Measurements from ENCODE around the gene TFDP1.

DNA sequence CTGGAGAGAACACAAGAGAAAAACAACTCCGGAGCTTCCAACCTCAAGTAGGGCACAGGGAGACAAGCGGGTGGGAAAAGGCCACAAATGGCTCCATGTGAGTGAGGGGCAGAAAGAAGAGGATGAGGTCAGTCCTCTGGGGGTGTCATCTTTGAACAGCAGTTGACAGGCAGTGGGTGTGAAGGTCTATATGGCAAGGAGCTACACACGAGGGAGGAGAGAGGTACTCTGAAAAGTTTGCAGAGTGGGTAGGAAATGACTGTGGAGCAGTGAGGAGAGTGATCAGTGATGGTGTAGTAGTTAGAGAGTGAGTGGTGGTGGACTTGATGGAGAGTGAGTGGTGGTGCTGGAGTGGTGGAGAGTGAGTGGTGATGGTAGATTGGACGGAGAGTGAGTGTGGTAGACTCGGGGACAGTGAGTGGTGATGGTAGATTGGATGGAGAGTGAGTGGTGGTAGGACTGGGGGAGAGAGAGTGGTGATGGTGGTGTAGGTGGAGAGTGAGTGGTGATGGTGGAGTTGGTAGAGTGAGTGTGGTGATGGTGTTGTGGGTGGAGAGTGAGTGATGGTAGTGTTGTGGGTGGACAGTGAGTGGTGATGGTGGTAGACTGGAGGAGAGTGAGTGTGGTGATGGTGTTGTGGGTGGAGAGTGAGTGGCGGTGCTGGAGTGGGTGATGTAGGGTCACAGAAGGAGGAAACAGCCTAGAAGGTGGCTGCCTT lies 4.0 kb downstream of the TFDP1 start:
- TF ChIP-seq, protein P1, sequence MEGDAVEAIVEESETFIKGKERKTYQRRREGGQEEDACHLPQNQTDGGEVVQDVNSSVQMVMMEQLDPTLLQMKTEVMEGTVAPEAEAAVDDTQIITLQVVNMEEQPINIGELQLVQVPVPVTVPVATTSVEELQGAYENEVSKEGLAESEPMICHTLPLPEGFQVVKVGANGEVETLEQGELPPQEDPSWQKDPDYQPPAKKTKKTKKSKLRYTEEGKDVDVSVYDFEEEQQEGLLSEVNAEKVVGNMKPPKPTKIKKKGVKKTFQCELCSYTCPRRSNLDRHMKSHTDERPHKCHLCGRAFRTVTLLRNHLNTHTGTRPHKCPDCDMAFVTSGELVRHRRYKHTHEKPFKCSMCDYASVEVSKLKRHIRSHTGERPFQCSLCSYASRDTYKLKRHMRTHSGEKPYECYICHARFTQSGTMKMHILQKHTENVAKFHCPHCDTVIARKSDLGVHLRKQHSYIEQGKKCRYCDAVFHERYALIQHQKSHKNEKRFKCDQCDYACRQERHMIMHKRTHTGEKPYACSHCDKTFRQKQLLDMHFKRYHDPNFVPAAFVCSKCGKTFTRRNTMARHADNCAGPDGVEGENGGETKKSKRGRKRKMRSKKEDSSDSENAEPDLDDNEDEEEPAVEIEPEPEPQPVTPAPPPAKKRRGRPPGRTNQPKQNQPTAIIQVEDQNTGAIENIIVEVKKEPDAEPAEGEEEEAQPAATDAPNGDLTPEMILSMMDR (IDR thresholded peaks at IDR 0.05) = no peak
- TF ChIP-seq POLR2AphosphoS5 (IDR thresholded peaks at IDR 0.05) = no peak
- TF ChIP-seq POLR2A (IDR thresholded peaks at IDR 0.05) = no peak

All from sigmoid colon (tissue), 4 donors.